HepG2 (cell line): ENCODE data around the gene PHKB. TPM values are rescaled to one million over a fixed set of nuclear protein-coding genes. Genes with fewer than 3 reads are reported as not detected.
A peak's percentile ranks its signal among the peaks of the same experiment; 100 is the strongest.

Source experiments
- ATAC-seq: fragments of 200-7000 bp; cut with Tn5 transposase; 3 replicates; pipeline ENCODE4 v1.9.1; 2020; ENCODE audit warnings: mild to moderate bottlenecking, moderate library complexity
- BruUV-seq: library from RNA; stranded (reverse); fragments of 400-500 nt; replicated peaks from 2 replicates; lab custom pipeline; 2021; lab: Mats Ljungman, UMichigan
- CTCF ChIA-PET: fragments of 300-600 bp; formaldehyde crosslinking; extraction: SDS; loops from one replicate; lab custom pipeline; 2021; ENCODE audit warnings: low total read pairs, inconsistent platforms, low intra/inter-chr PET ratio; lab: Yijun Ruan, JAX
- POLR2A ChIA-PET: fragments of 350-600 bp; sonication (Branson Sonifier 250); formaldehyde crosslinking; loops from one replicate; lab custom pipeline; 2020; ENCODE audit warnings: antibody characterized with exemption, inconsistent platforms; lab: Yijun Ruan, JAX
- DNase-seq: peaks from one replicate; pipeline ENCODE4 v3.0.0-alpha.2; 2015; ENCODE audit warnings: low spot score
- FAIRE-seq: peaks from 3 replicates; lab custom pipeline; 2011; peaks lifted over from hg19 to GRCh38; lab: Jason Lieb, UNC
- H2AFZ ChIP-seq: one replicate; pipeline ENCODE4 v1.6.1; 2011; ENCODE audit warnings: low read length, inconsistent platforms
- H3K27ac ChIP-seq: fragments of 300-600 bp; 3 replicates; pipeline ENCODE4 v1.8.0; 2011; ENCODE audit warnings: mixed run types, mild to moderate bottlenecking, mixed read lengths, low read length, inconsistent platforms; ENCODE audit not compliant: insufficient read depth; ENCODE audit errors: extremely low read length
- H3K27me3 ChIP-seq, 2 experiments: fragments of 200-600 bp in 1 of 2; 2 replicates in 1 of 2; 3 replicates in 1 of 2; pipeline versions ENCODE4 v1.6.0 to v1.8.0; 2011; ENCODE audit warnings: low read length in 2 of 2, mild to moderate bottlenecking in 2 of 2, moderate library complexity in 2 of 2, inconsistent platforms in 1 of 2; ENCODE audit not compliant: insufficient read depth in 2 of 2, control insufficient read depth in 1 of 2
- H3K36me3 ChIP-seq, 2 experiments: fragments of 200-600 bp in 1 of 2; replicated peaks in 1 of 2; 2 replicates in 1 of 2; 3 replicates in 1 of 2; pipeline versions ENCODE4 v1.5.1 to v1.8.0; 2011; ENCODE audit warnings: low read length in 2 of 2, inconsistent platforms in 1 of 2; ENCODE audit not compliant: insufficient read depth in 2 of 2, control insufficient read depth in 1 of 2
- H3K4me1 ChIP-seq: 2 replicates; pipeline ENCODE4 v1.5.1; 2012; ENCODE audit warnings: low read length, inconsistent platforms; ENCODE audit not compliant: insufficient read depth
- H3K4me2 ChIP-seq: 2 replicates; pipeline ENCODE4 v1.6.0; 2011; ENCODE audit warnings: low read depth, low read length, inconsistent platforms
- H3K4me3 ChIP-seq, 3 experiments: fragments of 200-600 bp in 1 of 3; sonication (generic), shearing (Covaris generic) in 1 of 3; replicated peaks in 1 of 3; 2 replicates each; pipeline ENCODE4 v1.5.1; 2011 to 2016; ENCODE audit warnings: low read length in 3 of 3, inconsistent platforms in 2 of 3, low read depth in 2 of 3, mild to moderate bottlenecking in 2 of 3, control low read depth in 1 of 3, mixed read lengths in 1 of 3; ENCODE audit not compliant: insufficient read depth in 1 of 3
- H3K79me2 ChIP-seq: one replicate; pipeline ENCODE4 v1.6.1; 2011; ENCODE audit warnings: low read length, inconsistent platforms; ENCODE audit not compliant: insufficient read depth
- H3K9ac ChIP-seq: 2 replicates; pipeline ENCODE4 v1.6.0; 2011; ENCODE audit warnings: mild to moderate bottlenecking, low read depth, low read length, inconsistent platforms; ENCODE audit not compliant: insufficient read depth
- H3K9me3 ChIP-seq: 2 replicates; pipeline ENCODE4 v1.5.1; 2012; ENCODE audit warnings: mild to moderate bottlenecking, low read length
- H4K20me1 ChIP-seq: 2 replicates; pipeline ENCODE4 v1.6.0; 2011; ENCODE audit warnings: inconsistent platforms, mild to moderate bottlenecking, low read length, moderate library complexity; ENCODE audit not compliant: insufficient read depth
- CREM ChIP-seq, 2 experiments: sonication (generic) in 1 of 2; formaldehyde crosslinking in 1 of 2; IDR thresholded peaks; 2 replicates each; pipeline versions ENCODE4 v1.4.0 to v1.6.1; 2016 to 2020; ENCODE audit warnings: antibody characterized with exemption in 1 of 2, mild to moderate bottlenecking in 1 of 2, missing genetic modification reagents in 1 of 2
- FOXP1 ChIP-seq, 2 experiments: fragments of 450-650 bp in 1 of 2; IDR thresholded peaks; 2 replicates each; pipeline ENCODE4 v1.6.1; 2017 to 2018; ENCODE audit warnings: antibody characterized with exemption in 1 of 2
- ONECUT2 ChIP-seq: sonication (generic); formaldehyde crosslinking; IDR thresholded peaks from 2 replicates; pipeline ENCODE4 v1.4.0; 2020; ENCODE audit warnings: missing genetic modification reagents
- SMYD3 ChIP-seq: sonication (generic); formaldehyde crosslinking; IDR thresholded peaks from 2 replicates; pipeline ENCODE4 v1.8.1; 2023; ENCODE audit warnings: mild to moderate bottlenecking, missing genetic modification reagents
- ZMYM4 ChIP-seq: sonication (generic); formaldehyde crosslinking; IDR thresholded peaks from 2 replicates; pipeline ENCODE4 v1.8.1; 2023; ENCODE audit warnings: mild to moderate bottlenecking, missing genetic modification reagents
- ZNF589 ChIP-seq: sonication (generic); formaldehyde crosslinking; conservative IDR thresholded peaks from 2 replicates; pipeline ENCODE4 v1.8.0; 2022; ENCODE audit warnings: mild to moderate bottlenecking, moderate library complexity, missing genetic modification reagents
- ZNF678 ChIP-seq: sonication (generic); formaldehyde crosslinking; IDR thresholded peaks from 2 replicates; pipeline ENCODE4 v1.4.0; 2020; ENCODE audit warnings: mild to moderate bottlenecking, missing genetic modification reagents
- ZNF780A ChIP-seq: sonication (generic); formaldehyde crosslinking; IDR thresholded peaks from 2 replicates; pipeline ENCODE4 v1.8.0; 2022; ENCODE audit warnings: mild to moderate bottlenecking, missing genetic modification reagents, moderate library complexity
- ZSCAN25 ChIP-seq: sonication (generic); formaldehyde crosslinking; IDR thresholded peaks from 2 replicates; pipeline ENCODE4 v1.8.0; 2022; ENCODE audit warnings: mild to moderate bottlenecking, missing genetic modification reagents
- WGBS: methylation state at CpG from one replicate; pipeline ENCODE4 v1.1.6; 2017; ENCODE audit warnings: low lambda C conversion rate; 5-methylcytosine and 5-hydroxymethylcytosine counted together
- in situ Hi-C: cut with HindIII; loops from 2 replicates; pipeline ENCODE4 v1.10.0; 2017; ENCODE audit warnings: low pct_unique_long_range_greater_than_20kb; ENCODE audit not compliant: extremely low pct_ligation_motif_present
- intact Hi-C: fragments of 100-400 bp; cut with micrococcal nuclease; formaldehyde crosslinking; loops from one replicate; pipeline ENCODE4 v1.10.0; 2022; ENCODE audit not compliant: unreplicated experiment
- polyA plus RNA-seq, 8 experiments: library from polyadenylated mRNA; depleted of rRNA in 3 of 8; stranded (reverse) in 7 of 8; unstranded in 1 of 8; fragments of >200 nt; fragmentation: Illumina TruSeq in 4 of 8; extraction: Trizol in 4 of 8; gene quantifications; 2 replicates each; pipeline versions ENCODE4 v1.2.1 to v1.2.3, GENCODE V29; 2011 to 2016; ENCODE audit warnings: low read depth in 4 of 8, missing spikeins in 1 of 8, mixed read lengths in 1 of 8; ENCODE audit not compliant: insufficient read depth in 1 of 8
- total RNA-seq, 5 experiments: library from RNA; depleted of rRNA; stranded (reverse); fragments of >200 nt; fragmentation: Illumina TruSeq; extraction: Trizol; gene quantifications; 2 replicates each; pipeline ENCODE4 v1.2.3, GENCODE V29; 2016; ENCODE audit warnings: low read depth in 1 of 5
- TF ChIP-seq, protein P1 (sequence below), 2 experiments: fragments of 450-650 bp in 1 of 2; sonication (generic) in 1 of 2; formaldehyde crosslinking; IDR thresholded peaks; 2 replicates each; pipeline versions ENCODE4 v1.5.0 to v1.8.0; 2020 to 2022; ENCODE audit warnings: mild to moderate bottlenecking in 1 of 2, missing genetic modification reagents in 1 of 2
- TF ChIP-seq, protein P2 (sequence below): sonication (generic); formaldehyde crosslinking; IDR thresholded peaks from 2 replicates; pipeline ENCODE4 v1.4.0; 2020; ENCODE audit warnings: missing genetic modification reagents
- TF ChIP-seq, protein P3 (sequence below): sonication (generic); formaldehyde crosslinking; IDR thresholded peaks from 2 replicates; pipeline ENCODE4 v1.5.0; 2020; ENCODE audit warnings: missing genetic modification reagents
- TF ChIP-seq, protein P4 (sequence below): sonication (generic); formaldehyde crosslinking; IDR thresholded peaks from 2 replicates; pipeline ENCODE4 v1.4.0; 2020; ENCODE audit warnings: missing genetic modification reagents
- TF ChIP-seq, protein P5 (sequence below): sonication (generic); formaldehyde crosslinking; IDR thresholded peaks from 2 replicates; pipeline ENCODE4 v1.4.0; 2020; ENCODE audit warnings: missing genetic modification reagents
- TF ChIP-seq, protein P6 (sequence below): sonication (generic); formaldehyde crosslinking; IDR thresholded peaks from 2 replicates; pipeline ENCODE4 v1.5.0; 2020; ENCODE audit warnings: mild to moderate bottlenecking, missing genetic modification reagents, borderline replicate concordance

Gene PHKB
- total and polyA plus RNA-seq, 2 of the 13 experiments (the other 11 are each of a cell fraction or from before 2014, with no cell fraction given) = 66.0 to 80.8 TPM

DNA sequence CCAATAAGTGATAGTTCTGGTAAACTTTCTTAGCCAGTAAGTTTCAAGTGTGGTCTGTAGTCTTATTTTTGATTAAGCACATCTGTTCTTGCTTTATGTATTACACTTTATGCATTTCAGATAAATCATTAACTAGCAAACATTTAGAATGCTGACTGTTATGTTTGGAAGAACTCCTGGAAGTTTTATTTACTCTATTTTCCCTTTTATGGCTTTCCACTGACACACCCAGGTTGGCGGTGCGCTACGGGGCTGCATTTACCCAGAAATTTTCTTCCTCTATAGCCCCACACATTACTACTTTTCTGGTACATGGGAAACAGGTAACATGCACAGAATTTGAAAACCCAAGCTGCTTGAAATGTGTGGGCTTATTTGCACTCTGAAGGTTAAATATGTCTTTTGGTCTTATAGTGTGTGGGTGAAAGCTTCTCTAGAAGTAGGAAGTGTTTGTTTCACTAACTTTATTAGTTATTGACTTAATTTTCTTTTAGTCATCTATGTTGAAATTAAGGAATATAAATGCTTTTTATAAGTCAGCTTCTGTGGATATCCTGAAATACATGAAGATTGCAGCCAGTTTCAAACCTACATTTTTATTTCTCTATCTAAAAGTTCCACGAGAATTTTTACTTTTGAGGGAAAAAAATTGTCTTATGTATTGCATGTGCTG lies 203.7 kb downstream of the PHKB start:
- Histone ChIP-seq H3K9me3 (no peaks in the 10 kb centered on the region), H3K4me1 (peaks cover 23% of the 10 kb centered on the region), H3K27me3 (no peaks in the 10 kb centered on the region), H3K79me2 (no peaks in the 10 kb centered on the region), H3K27ac (no peak overlapping the region), H3K36me3 (peaks cover 11 to 32% of the 10 kb centered on the region in 2 experiments), H3K9ac (no peak overlapping the region), H4K20me1 (no peaks in the 10 kb centered on the region), H3K4me3 (no peak overlapping the region), H2AFZ (no peak overlapping the region), H3K4me2 (no peak overlapping the region)
- POLR2A ChIA-PET = no interaction called here
- peak; percentile 77 for ATAC-seq
- intact Hi-C loops (no loop called here), in situ Hi-C loops (no loop called here)
- 54% methylated on average over 4 of the region's 4 CpGs for WGBS
- peak; percentile 52 for DNase-seq
- BruUV-seq = no TSS peak
- CTCF ChIA-PET = no interaction called here
- FAIRE-seq = no peak
- TF ChIP-seq ZSCAN25 (no peak), FOXP1 (IDR thresholded peaks at IDR 0.05) (no peak), FOXP1 (CRISPR knock-in tag; IDR thresholded peaks at IDR 0.05) (no peak), CREM (IDR thresholded peaks at IDR 0.05) (no peak), CREM (CRISPR knock-in tag; IDR thresholded peaks at IDR 0.05) (no peak), ONECUT2 (CRISPR knock-in tag) (no peak), ZNF780A (CRISPR knock-in tag) (no peak), ZMYM4 (CRISPR knock-in tag) (no peak), ZNF678 (CRISPR knock-in tag) (no peak), SMYD3 (CRISPR knock-in tag) (no peak), ZNF589 (no peak)
- TF ChIP-seq, protein P1, sequence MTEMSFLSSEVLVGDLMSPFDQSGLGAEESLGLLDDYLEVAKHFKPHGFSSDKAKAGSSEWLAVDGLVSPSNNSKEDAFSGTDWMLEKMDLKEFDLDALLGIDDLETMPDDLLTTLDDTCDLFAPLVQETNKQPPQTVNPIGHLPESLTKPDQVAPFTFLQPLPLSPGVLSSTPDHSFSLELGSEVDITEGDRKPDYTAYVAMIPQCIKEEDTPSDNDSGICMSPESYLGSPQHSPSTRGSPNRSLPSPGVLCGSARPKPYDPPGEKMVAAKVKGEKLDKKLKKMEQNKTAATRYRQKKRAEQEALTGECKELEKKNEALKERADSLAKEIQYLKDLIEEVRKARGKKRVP (CRISPR knock-in tag; IDR thresholded peaks at IDR 0.05) = no peak
- TF ChIP-seq, protein P2, sequence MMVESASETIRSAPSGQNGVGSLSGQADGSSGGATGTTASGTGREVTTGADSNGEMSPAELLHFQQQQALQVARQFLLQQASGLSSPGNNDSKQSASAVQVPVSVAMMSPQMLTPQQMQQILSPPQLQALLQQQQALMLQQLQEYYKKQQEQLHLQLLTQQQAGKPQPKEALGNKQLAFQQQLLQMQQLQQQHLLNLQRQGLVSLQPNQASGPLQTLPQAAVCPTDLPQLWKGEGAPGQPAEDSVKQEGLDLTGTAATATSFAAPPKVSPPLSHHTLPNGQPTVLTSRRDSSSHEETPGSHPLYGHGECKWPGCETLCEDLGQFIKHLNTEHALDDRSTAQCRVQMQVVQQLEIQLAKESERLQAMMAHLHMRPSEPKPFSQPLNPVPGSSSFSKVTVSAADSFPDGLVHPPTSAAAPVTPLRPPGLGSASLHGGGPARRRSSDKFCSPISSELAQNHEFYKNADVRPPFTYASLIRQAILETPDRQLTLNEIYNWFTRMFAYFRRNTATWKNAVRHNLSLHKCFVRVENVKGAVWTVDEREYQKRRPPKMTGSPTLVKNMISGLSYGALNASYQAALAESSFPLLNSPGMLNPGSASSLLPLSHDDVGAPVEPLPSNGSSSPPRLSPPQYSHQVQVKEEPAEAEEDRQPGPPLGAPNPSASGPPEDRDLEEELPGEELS (CRISPR knock-in tag) = peak; percentile 44; the same call in 1 of the 2 replicates
- TF ChIP-seq, protein P3, sequence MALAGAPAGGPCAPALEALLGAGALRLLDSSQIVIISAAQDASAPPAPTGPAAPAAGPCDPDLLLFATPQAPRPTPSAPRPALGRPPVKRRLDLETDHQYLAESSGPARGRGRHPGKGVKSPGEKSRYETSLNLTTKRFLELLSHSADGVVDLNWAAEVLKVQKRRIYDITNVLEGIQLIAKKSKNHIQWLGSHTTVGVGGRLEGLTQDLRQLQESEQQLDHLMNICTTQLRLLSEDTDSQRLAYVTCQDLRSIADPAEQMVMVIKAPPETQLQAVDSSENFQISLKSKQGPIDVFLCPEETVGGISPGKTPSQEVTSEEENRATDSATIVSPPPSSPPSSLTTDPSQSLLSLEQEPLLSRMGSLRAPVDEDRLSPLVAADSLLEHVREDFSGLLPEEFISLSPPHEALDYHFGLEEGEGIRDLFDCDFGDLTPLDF (CRISPR knock-in tag) = no peak
- TF ChIP-seq, protein P4, sequence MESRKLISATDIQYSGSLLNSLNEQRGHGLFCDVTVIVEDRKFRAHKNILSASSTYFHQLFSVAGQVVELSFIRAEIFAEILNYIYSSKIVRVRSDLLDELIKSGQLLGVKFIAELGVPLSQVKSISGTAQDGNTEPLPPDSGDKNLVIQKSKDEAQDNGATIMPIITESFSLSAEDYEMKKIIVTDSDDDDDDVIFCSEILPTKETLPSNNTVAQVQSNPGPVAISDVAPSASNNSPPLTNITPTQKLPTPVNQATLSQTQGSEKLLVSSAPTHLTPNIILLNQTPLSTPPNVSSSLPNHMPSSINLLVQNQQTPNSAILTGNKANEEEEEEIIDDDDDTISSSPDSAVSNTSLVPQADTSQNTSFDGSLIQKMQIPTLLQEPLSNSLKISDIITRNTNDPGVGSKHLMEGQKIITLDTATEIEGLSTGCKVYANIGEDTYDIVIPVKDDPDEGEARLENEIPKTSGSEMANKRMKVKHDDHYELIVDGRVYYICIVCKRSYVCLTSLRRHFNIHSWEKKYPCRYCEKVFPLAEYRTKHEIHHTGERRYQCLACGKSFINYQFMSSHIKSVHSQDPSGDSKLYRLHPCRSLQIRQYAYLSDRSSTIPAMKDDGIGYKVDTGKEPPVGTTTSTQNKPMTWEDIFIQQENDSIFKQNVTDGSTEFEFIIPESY (CRISPR knock-in tag) = peak; percentile 95
- TF ChIP-seq, protein P5, sequence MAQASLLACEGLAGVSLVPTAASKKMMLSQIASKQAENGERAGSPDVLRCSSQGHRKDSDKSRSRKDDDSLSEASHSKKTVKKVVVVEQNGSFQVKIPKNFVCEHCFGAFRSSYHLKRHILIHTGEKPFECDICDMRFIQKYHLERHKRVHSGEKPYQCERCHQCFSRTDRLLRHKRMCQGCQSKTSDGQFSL (CRISPR knock-in tag) = no peak
- TF ChIP-seq, protein P6, sequence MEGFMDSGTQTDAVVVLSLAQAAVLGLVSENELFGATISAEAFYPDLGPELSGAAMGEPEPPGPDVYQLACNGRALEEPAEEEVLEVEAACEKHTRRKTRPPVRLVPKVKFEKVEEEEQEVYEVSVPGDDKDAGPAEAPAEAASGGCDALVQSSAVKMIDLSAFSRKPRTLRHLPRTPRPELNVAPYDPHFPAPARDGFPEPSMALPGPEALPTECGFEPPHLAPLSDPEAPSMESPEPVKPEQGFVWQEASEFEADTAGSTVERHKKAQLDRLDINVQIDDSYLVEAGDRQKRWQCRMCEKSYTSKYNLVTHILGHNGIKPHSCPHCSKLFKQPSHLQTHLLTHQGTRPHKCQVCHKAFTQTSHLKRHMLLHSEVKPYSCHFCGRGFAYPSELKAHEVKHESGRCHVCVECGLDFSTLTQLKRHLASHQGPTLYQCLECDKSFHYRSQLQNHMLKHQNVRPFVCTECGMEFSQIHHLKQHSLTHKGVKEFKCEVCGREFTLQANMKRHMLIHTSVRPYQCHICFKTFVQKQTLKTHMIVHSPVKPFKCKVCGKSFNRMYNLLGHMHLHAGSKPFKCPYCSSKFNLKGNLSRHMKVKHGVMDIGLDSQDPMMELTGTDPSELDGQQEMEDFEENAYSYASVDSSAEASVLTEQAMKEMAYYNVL (CRISPR knock-in tag) = no peak
